HEK293T (cell line): ENCODE data around the gene ZDHHC11.

Experiments used
- ELF4 ChIP-seq: fragments of 450-650 bp; IDR thresholded peaks from 2 replicates; pipeline ENCODE4 v1.6.1; 2017; ENCODE audit warnings: antibody characterized with exemption
- FOXK2 ChIP-seq: fragments of 450-650 bp; IDR thresholded peaks from 2 replicates; pipeline ENCODE4 v1.6.1; 2016; ENCODE audit warnings: mild to moderate bottlenecking
- FOXM1 ChIP-seq: fragments of 450-650 bp; IDR thresholded peaks from 2 replicates; pipeline ENCODE4 v1.6.1; 2017; ENCODE audit warnings: mild to moderate bottlenecking, borderline replicate concordance
- LEF1 ChIP-seq: fragments of 450-650 bp; IDR thresholded peaks from 2 replicates; pipeline ENCODE4 v1.6.1; 2017; ENCODE audit warnings: mild to moderate bottlenecking, borderline replicate concordance
- SUZ12 ChIP-seq: fragments of 450-650 bp; IDR thresholded peaks from 2 replicates; pipeline ENCODE4 v1.6.1; 2016; ENCODE audit warnings: mild to moderate bottlenecking

- TF ChIP-seq FOXM1 (no peak), FOXK2 (no peak), ELF4 (no peak), LEF1 (no peak), SUZ12 (no peak)
Measured at GRCh38 chr5:850511-851006, at the start of gene ZDHHC11.
